Activated CD4-positive, alpha-beta memory T cell treated with anti-CD3 and anti-CD28 coated beads, Interleukin-2, amount 10 ng/mL, durations not matched to agents 7 days and 5 days (primary cell): ENCODE data around the gene ROR2. TPM values are rescaled to one million over a fixed set of nuclear protein-coding genes. Genes with fewer than 3 reads are reported as not detected.

Source experiments
- CTCF ChIA-PET: fragments of 350-600 bp; sonication (Branson Sonifier 250); formaldehyde crosslinking; loops from one replicate; lab custom pipeline; 2021; ENCODE audit warnings: antibody characterized with exemption, inconsistent platforms; lab: Charles Lee
- POLR2A ChIA-PET: fragments of 350-600 bp; sonication (Branson Sonifier 250); formaldehyde crosslinking; loops from one replicate; lab custom pipeline; 2021; ENCODE audit warnings: antibody characterized with exemption; lab: Charles Lee
- DNase-seq: peaks from one replicate; pipeline ENCODE4 v3.0.0-alpha.2; 2020
- H3K27ac Mint-ChIP-seq: one replicate; pipeline ENCODE4 v1.8.0; 2021; ENCODE audit warnings: mild to moderate bottlenecking, mixed read lengths
- H3K27me3 Mint-ChIP-seq: one replicate; pipeline ENCODE4 v1.8.0; 2021; ENCODE audit warnings: mixed read lengths
- H3K36me3 Mint-ChIP-seq: one replicate; pipeline ENCODE4 v1.8.0; 2021; ENCODE audit warnings: low read depth, mixed read lengths
- H3K4me1 Mint-ChIP-seq: one replicate; pipeline ENCODE4 v1.8.0; 2021; ENCODE audit warnings: mixed read lengths
- H3K4me3 Mint-ChIP-seq: one replicate; pipeline ENCODE4 v1.8.0; 2021; ENCODE audit warnings: mild to moderate bottlenecking, mixed read lengths
- H3K9me3 Mint-ChIP-seq: one replicate; pipeline ENCODE4 v1.8.0; 2021; ENCODE audit warnings: mixed read lengths
- total RNA-seq, 2 experiments: library from RNA; stranded (reverse); gene quantifications; one replicate each; pipeline ENCODE4 v1.2.3, GENCODE V29; 2021

Gene ROR2
- total RNA-seq, 2 experiments from 2014 or later: 2.1 TPM

GRCh38 chr9:91725651-91726050 is 224.4 kb downstream of the ROR2 start:
- no peak overlapping the region for H3K27ac Mint-ChIP-seq
- no peak for DNase-seq
- ChIA-PET POLR2A (interaction anchor here (1.0 kb wide), 1 partner anchor 13 kb away, joined by 3 read pairs; no protein-coding TSS in a partner anchor), CTCF (interaction anchor here (1.8 kb wide), 1 partner anchor 810 kb away, joined by 10 read pairs; no protein-coding TSS in a partner anchor)
- H3K4me3 Mint-ChIP-seq: no peak overlapping the region
- no peaks in the 10 kb centered on the region for H3K9me3 Mint-ChIP-seq
- no peaks in the 10 kb centered on the region for H3K36me3 Mint-ChIP-seq
- H3K4me1 Mint-ChIP-seq: peaks cover 13% of the 10 kb centered on the region
- H3K27me3 Mint-ChIP-seq: peaks cover 15% of the 10 kb centered on the region

GRCh38 chr9:91724609-91725505 is 225.2 kb downstream of the ROR2 start:
- ChIA-PET POLR2A (interaction anchor here (1.0 kb wide), 1 partner anchor 12 kb away, joined by 3 read pairs; no protein-coding TSS in a partner anchor), CTCF (interaction anchor here (1.8 kb wide), 1 partner anchor 809 kb away, joined by 10 read pairs; no protein-coding TSS in a partner anchor)
- Mint-ChIP-seq H3K9me3 (no peaks in the 10 kb centered on the region), H3K27ac (no peak overlapping the region), H3K27me3 (peaks cover 23% of the 10 kb centered on the region), H3K36me3 (no peaks in the 10 kb centered on the region), H3K4me1 (peaks cover 15% of the 10 kb centered on the region), H3K4me3 (no peak overlapping the region)
- DNase-seq: no peak

GRCh38 chr9:91724068-91724440 is 226.0 kb downstream of the ROR2 start:
- Mint-ChIP-seq H3K36me3 (no peaks in the 10 kb centered on the region), H3K27ac (no peak overlapping the region), H3K4me3 (no peak overlapping the region), H3K9me3 (no peaks in the 10 kb centered on the region), H3K27me3 (peaks cover 31% of the 10 kb centered on the region), H3K4me1 (peaks cover 15% of the 10 kb centered on the region)
- ChIA-PET POLR2A (interaction anchor here (0.5 kb wide), 1 partner anchor 391 kb away, joined by 3 read pairs; the partner anchor contains the start of gene SPTLC1), CTCF (interaction anchor here (1.8 kb wide), 1 partner anchor 809 kb away, joined by 10 read pairs; no protein-coding TSS in a partner anchor)
- no peak for DNase-seq

GRCh38 chr9:91723420-91724067 is 226.5 kb downstream of the ROR2 start:
- no peak overlapping the region for H3K4me3 Mint-ChIP-seq
- no peaks in the 10 kb centered on the region for H3K36me3 Mint-ChIP-seq
- POLR2A ChIA-PET: interaction anchor here (0.5 kb wide), 1 partner anchor 392 kb away, joined by 3 read pairs; the partner anchor contains the start of gene SPTLC1
- H3K4me1 Mint-ChIP-seq: peaks cover 15% of the 10 kb centered on the region
- no peak for DNase-seq
- CTCF ChIA-PET: no interaction called here
- H3K9me3 Mint-ChIP-seq: no peaks in the 10 kb centered on the region
- H3K27ac Mint-ChIP-seq: no peak overlapping the region
- peaks cover 32% of the 10 kb centered on the region for H3K27me3 Mint-ChIP-seq

GRCh38 chr9:91720751-91721705 is 229.0 kb downstream of the ROR2 start:
- H3K9me3 Mint-ChIP-seq: peaks cover 3% of the 10 kb centered on the region

GRCh38 chr9:91720313-91720712 is 229.7 kb downstream of the ROR2 start:
- peaks cover 3% of the 10 kb centered on the region for H3K9me3 Mint-ChIP-seq

More at GRCh38 chr9:91720751-91721705, 229.0 kb downstream of the ROR2 start:
- Mint-ChIP-seq H3K36me3 (no peaks in the 10 kb centered on the region), H3K4me3 (no peak overlapping the region), H3K27me3 (peaks cover 49% of the 10 kb centered on the region), H3K27ac (no peak overlapping the region), H3K4me1 (peaks cover 3% of the 10 kb centered on the region)
- no peak for DNase-seq
- CTCF ChIA-PET: interaction anchor here (0.7 to 1.5 kb wide), 3 partner anchors 13 to 806 kb away, joined by 3 read pairs; no protein-coding TSS in a partner anchor
- POLR2A ChIA-PET: no interaction called here

GRCh38 chr9:91718071-91718470 is 232.0 kb downstream of the ROR2 start:
- POLR2A ChIA-PET: no interaction called here
- H3K9me3 Mint-ChIP-seq: peaks cover 3% of the 10 kb centered on the region
- CTCF ChIA-PET: no interaction called here

More at GRCh38 chr9:91720313-91720712, 229.7 kb downstream of the ROR2 start:
- H3K27me3 Mint-ChIP-seq: peaks cover 53% of the 10 kb centered on the region
- H3K27ac Mint-ChIP-seq: no peak overlapping the region
- H3K36me3 Mint-ChIP-seq: no peaks in the 10 kb centered on the region
- peaks cover 3% of the 10 kb centered on the region for H3K4me1 Mint-ChIP-seq
- no peak for DNase-seq
- ChIA-PET CTCF (no interaction called here), POLR2A (no interaction called here)
- no peak overlapping the region for H3K4me3 Mint-ChIP-seq

GRCh38 chr9:91716815-91717214 is 233.2 kb downstream of the ROR2 start:
- DNase-seq: no peak
- ChIA-PET POLR2A (no interaction called here), CTCF (no interaction called here)
- peaks cover 54% of the 10 kb centered on the region for H3K27me3 Mint-ChIP-seq
- H3K4me3 Mint-ChIP-seq: no peak overlapping the region
- no peak overlapping the region for H3K27ac Mint-ChIP-seq
- peaks cover 10% of the 10 kb centered on the region for H3K4me1 Mint-ChIP-seq
- peaks cover 3% of the 10 kb centered on the region for H3K9me3 Mint-ChIP-seq
- no peaks in the 10 kb centered on the region for H3K36me3 Mint-ChIP-seq

More at GRCh38 chr9:91718071-91718470, 232.0 kb downstream of the ROR2 start:
- H3K27me3 Mint-ChIP-seq: peaks cover 61% of the 10 kb centered on the region
- peaks cover 10% of the 10 kb centered on the region for H3K4me1 Mint-ChIP-seq
- no peak overlapping the region for H3K27ac Mint-ChIP-seq
- H3K36me3 Mint-ChIP-seq: no peaks in the 10 kb centered on the region
- DNase-seq: no peak
- H3K4me3 Mint-ChIP-seq: no peak overlapping the region

GRCh38 chr9:91716239-91716638 is 233.8 kb downstream of the ROR2 start:
- ChIA-PET POLR2A (no interaction called here), CTCF (no interaction called here)
- Mint-ChIP-seq H3K27me3 (peaks cover 53% of the 10 kb centered on the region), H3K27ac (no peak overlapping the region), H3K36me3 (no peaks in the 10 kb centered on the region), H3K9me3 (peaks cover 3% of the 10 kb centered on the region), H3K4me3 (no peak overlapping the region), H3K4me1 (peaks cover 10% of the 10 kb centered on the region)
- DNase-seq: no peak

GRCh38 chr9:91714874-91715615 is 235.0 kb downstream of the ROR2 start:
- H3K9me3 Mint-ChIP-seq: peaks cover 3% of the 10 kb centered on the region
- peaks cover 42% of the 10 kb centered on the region for H3K27me3 Mint-ChIP-seq
- H3K27ac Mint-ChIP-seq: no peak overlapping the region
- peaks cover 6% of the 10 kb centered on the region for H3K4me1 Mint-ChIP-seq
- no peaks in the 10 kb centered on the region for H3K36me3 Mint-ChIP-seq
- ChIA-PET CTCF (no interaction called here), POLR2A (no interaction called here)
- no peak for DNase-seq
- H3K4me3 Mint-ChIP-seq: no peak overlapping the region

- Mint-ChIP-seq H3K27me3 (peaks cover 33% of the 10 kb centered on the region), H3K36me3 (no peaks in the 10 kb centered on the region), H3K4me1 (peaks cover 6% of the 10 kb centered on the region), H3K9me3 (peaks cover 3% of the 10 kb centered on the region), H3K27ac (no peak overlapping the region), H3K4me3 (peak overlapping the region; percentile 31)
- DNase-seq: peak; percentile 27
- POLR2A ChIA-PET: no interaction called here
- CTCF ChIA-PET: interaction anchor here (0.6 kb wide), 1 partner anchor 27 kb away, joined by 3 read pairs; no protein-coding TSS in a partner anchor
Measured at GRCh38 chr9:91714020-91714806, 235.8 kb downstream of the ROR2 start.
